ENCODE results near the gene OLFML1.

GRCh38 chr11:7530013-7530640 is 44.8 kb downstream of the OLFML1 start:
- TF ChIP-seq FOXA1 (IDR thresholded peaks at IDR 0.05) (no peak), ZNF384 (IDR thresholded peaks at IDR 0.05) (no peak), SP1 (IDR thresholded peaks at IDR 0.05) (no peak), PKNOX1 (IDR thresholded peaks at IDR 0.05) (no peak), NFRKB (IDR thresholded peaks at IDR 0.05) (no peak), HDGF (IDR thresholded peaks at IDR 0.05; ENCODE audit: borderline replicate concordance) (no peak)
